Fibroblast of skin of left quadriceps (primary cell): ENCODE measurements around the gene TSPYL1.
"Not testable (repeated sequence)": the region's sequence is repeated elsewhere in the genome, so short reads cannot be mapped to it uniquely, and the experiment has no call there.

Source experiments
- DNase-seq, 2 experiments: peaks; one replicate each; pipeline ENCODE4 v3.0.0-alpha.2; 2013; ENCODE audit warnings: low read depth in 2 of 2

TSPYL1 gene

DNA sequence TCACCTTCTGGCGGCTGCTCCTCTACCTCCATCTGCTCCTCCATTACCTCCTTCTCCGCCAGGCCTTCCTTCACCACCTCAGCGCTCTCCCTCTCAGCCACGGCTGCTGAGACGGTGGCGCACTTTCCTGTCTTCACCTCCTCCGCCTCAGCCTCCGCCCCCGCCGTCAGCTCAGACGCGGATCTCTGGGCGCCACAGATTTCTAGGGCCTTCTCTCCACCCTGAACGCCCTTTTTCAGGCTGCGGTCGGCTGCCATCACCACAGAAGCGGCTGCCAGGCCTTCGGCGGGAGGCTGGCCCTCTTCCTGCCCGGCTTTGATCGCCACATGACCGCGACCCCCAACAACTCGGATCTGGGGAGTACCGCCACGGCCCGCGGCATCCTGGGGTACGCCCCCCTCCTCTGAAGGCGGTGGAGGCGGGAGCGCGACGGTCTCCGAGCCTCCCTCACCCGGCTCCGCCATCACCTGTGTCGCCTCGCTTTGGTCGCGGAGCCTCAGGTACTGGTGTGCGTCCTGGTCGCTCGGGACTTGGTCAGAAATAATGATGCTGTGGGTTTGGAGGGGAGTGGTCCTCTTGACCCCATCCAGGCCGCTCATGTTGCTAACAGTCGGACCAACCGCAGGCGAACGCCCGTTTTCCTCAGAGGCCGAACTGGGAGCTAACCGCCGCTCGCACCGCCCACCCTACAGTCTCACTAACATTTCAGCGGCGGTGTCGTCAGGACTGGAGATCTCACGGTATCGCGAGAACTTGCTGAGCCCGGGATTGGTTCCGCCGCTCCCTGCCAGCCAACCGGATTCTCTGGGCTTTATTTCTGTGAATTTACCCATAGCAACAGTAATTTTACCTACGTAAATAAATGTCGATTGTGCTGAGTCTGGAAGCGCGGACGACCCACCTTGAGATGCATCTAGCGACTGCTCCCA is at the start of gene TSPYL1:
TSPYL1 (minus strand) TSS at position 699 of the 929 bp plus-strand sequence; CDS start at position 599, 100 bp downstream.
- peak; percentile 94 to 95 for DNase-seq

GRCh38 chr6:116329156-116329555 is 49.4 kb upstream of the TSPYL1 start:
- peak; percentile 33 to 38 for DNase-seq

GRCh38 chr6:116328528-116328903 is 48.8 kb upstream of the TSPYL1 start:
- DNase-seq: peak; percentile 24 to 30

DNA sequence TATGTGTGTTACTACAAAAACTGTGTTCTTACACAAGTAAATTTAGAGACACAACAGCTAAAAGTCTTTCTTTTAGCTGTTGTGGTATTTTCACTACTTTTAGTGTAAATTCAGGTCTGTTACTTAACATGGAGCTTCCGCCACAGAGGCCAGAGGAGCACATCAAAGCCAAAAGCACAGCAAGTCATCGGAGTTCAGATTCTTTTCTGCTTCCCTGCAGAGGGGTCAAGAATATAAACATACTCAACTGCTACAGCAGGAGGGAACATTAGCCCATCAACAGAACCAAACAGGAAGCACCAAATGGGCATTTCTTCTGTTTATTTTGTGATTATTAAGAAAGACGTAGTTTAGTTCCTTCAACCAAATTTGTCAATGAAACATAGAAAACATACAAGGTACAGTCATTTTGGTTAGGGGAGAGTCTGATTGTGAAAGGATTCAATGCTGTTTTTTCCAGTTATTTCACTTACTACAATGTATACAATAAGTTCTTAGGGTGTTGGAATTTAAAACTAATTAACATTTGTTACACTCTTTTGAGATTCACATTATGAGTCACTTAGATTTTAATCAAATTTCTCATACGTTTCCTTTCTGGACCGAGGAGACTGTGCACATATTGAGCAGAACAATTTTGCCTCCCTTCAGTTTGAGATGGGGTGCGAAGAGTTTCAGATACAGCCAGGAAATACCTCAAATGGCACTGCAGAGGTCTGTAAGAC is 48.2 kb upstream of the TSPYL1 start:
- DNase-seq: no peak

GRCh38 chr6:116326996-116327395 is 47.3 kb upstream of the TSPYL1 start:
- DNase-seq: no peak

DNA sequence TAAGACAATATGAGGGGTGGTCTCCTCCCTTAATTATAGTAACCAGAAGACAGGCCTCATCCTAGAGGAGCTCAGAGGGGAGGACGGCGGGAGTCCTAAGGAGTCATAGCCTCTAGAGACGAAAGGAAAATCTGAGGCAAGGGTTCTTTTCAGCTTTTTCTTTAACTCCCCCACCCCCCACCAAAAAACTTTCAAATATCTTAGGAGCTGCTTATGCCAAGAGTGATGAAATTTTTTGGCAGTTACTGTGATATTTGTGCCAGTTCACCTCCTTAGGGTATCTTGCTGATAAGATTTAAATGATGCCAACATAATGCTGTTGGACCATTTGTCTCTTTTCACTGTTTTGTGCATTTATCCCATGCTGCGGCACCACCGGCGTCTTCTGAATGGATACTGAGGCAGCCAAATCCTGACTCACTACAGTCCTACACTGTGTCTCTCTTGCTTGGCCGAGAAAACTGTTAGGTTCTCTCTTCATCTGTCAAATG is 46.5 kb upstream of the TSPYL1 start:
- no peak for DNase-seq

GRCh38 chr6:116325634-116326132 is 46.0 kb upstream of the TSPYL1 start:
- not testable (repeated sequence) for DNase-seq

DNA sequence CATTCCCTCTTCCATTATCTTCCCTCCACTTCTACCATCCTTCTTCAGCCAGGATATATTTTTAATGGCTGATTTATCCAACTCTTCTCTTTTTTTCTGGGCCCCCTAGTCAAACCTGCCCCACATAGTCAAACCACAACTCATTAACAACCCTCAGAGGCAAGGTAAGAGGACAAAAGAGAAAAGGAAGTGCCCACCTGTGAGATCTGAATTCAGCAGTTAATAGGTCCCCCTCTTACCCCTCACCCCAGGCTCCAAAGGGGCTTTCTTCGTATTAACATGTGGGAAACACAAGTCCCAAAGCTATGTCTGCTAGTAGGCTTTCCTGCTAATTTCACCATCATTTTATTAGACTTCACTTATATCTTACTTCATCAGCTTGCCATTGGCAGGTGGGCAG is 44.1 kb upstream of the TSPYL1 start:
- no peak for DNase-seq

DNA sequence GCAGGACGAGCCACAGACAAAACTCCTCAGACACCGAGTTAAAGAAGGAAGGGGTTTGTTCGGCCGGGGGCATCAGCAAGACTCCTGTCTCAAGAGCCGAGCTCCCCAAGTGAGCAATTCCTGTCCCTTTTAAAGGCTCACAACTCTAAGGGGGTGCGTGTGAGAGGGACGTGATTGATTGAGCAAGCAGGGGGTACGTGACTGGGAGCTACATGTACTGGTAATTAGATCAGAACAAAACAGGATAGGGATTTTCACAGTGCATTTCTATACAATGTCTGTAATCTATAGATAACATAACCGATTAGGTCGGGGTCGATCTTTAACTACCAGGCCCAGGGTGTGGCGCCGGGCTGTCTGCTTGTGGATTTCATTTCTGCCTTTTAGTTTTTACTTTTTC is 42.2 kb upstream of the TSPYL1 start:
- DNase-seq: not testable (repeated sequence)

DNA sequence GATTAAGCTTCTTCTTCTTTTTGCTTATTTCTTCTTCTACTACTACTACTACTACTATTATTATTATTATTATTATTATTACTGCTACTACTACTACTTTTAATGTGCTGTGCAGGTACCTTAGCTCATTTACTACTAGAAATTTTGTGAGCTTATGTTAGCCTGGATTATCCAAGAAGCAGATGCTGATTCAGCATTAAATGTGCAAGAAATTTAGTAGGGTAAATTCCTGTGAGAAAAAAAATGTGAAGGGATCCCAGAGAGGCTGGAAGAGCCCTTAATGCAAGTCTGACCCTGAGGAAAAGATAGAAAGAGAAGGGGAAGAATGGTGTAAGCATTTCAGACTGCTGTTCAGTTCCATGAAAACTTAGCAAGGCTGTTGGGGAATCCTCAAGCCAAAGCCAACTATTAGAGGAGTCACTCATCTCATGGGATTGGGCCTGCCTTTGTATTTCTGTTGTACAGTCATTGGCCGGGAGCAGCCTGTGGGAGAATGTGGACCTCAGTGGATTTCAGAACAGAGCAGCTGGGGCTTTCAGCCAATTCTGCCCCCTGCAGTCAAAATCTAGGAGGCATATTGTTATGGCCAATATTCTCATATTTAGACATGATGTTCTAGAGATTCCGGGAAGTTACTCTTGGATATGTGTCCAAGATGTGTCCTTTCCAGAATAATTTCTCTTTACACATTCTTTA is 37.2 kb upstream of the TSPYL1 start:
- DNase-seq: no peak

DNA sequence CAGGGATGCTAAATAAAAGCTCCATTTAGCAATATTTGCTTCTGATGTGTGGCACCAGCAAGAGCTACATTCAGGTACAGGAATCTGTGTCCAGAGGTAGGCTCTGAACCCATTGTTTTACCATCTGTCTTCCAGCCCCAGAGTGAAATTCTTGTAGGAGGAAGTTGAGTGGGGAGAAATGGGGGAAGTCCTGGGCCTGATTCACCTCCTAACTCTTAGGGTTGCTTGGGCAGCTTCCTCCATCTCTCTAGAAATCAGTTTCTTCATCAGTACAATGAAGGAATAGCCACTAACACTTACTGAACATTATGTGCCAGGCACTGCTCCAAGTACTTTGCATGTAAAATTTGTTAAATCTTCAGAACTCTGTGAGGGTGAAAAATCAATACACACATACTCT is 35.1 kb upstream of the TSPYL1 start:
- DNase-seq: no peak

DNA sequence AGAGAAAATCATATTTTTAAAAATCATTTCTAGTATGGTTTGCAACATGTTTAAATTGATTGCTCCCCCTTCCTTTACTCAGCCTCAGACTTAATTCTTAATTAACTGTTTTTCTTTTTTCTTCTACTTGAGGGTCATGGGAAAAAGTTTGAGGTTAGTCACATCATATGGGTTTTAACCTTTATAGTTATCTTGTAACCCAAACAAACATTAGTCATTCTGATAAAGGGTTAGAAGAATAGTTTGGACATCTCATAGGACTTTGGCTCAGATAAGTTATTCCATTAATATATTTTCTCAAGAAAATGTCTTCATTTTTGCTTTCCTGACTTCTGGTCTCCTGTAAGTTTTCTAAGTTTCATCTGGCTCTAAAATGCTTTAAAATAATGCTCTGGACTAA is 34.5 kb upstream of the TSPYL1 start:
- no peak for DNase-seq

- DNase-seq: peak in 1 of 2 experiments; percentile 15
These were observed 33.5 kb upstream of the TSPYL1 start for GRCh38 chr6:116313101-116313776.

DNA sequence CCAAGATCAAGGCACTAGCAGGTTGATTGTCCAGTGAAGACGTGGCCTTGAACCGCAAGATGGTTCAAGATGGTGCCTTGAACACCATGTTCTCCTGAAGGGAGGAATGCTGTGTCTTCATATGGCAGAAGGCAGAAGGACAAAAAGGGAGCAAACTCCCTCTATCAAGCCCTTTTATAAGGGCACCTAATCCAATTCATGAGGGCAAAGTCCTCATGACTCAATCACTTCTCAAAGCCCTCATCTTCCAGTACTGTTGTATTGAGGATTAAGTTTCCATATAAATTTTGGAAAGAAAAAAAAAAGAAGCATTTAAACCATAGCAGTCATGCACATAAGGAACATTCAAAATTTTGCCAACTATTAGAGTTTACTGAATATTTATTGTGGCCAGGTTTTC is 29.9 kb upstream of the TSPYL1 start:
- no peak for DNase-seq

- DNase-seq: no peak
These were observed 29.3 kb upstream of the TSPYL1 start for GRCh38 chr6:116309001-116309400.

GRCh38 chr6:116307633-116308032 is 27.9 kb upstream of the TSPYL1 start:
- no peak for DNase-seq

DNA sequence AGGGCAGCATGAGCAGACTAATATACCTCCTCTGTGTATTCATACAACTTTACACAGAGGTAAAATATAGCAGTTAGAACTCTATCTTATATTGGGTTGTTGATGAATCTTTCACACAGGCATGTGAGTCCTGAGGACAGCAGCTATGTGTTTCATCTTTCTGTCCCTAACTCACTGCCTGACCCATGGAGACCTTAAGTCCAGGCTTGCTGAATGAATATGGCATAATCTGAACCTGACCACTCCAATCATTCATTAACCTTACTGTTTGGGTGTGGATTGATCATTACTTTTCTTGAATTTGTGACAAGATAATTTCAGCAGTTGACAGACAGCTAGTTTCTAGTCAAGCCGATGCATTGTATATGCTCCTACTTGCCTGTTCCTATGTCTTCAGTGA is 27.3 kb upstream of the TSPYL1 start:
- DNase-seq: no peak

DNA sequence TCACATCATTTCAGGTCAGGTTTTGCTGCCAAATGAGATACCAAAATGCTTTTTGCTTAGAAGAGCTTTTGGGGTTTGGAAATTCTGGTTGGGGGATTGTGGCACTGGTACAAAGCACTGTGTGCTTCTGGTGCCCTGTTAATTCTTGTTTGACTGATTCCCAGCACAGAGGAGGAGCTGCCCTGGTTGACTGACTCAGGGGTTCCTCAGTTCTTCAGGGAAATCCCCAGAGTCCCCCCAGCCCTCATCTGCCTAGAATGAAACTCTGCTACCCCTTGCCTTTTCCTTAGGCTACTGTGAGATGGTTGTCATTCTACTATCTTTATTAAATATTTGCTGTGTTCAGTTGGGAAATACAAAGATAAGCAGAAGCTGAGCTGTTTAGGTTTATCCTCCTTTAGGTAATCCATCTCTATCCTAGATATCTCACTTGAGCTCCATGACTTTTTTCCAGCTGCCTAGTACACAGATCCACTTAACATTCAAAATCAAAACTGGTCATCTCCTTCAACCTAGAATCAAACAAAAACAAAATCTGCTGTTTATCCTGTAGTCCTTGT is 24.9 kb upstream of the TSPYL1 start:
- no peak for DNase-seq

DNA sequence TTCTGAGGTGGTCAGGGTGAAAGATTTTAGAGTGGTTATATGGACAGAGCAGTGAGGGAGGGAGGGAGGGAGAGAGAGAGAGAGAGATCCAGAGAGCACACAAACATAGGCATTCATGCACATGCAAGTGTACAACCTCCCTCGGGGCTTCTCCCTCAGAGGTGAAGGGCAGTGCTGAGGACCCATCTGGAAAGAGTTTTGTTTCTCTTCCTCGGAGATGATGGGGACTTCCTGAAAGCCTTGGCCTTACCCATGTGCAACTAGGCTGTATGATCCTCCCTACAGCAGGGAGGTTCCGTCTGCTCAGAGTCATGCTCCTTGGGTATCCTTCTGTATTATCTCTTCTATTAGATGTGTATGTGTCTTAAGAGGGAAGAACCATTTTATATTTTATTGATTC is 21.4 kb upstream of the TSPYL1 start:
- DNase-seq: no peak

GRCh38 chr6:116300566-116300965 is 20.8 kb upstream of the TSPYL1 start:
- no peak for DNase-seq

DNA sequence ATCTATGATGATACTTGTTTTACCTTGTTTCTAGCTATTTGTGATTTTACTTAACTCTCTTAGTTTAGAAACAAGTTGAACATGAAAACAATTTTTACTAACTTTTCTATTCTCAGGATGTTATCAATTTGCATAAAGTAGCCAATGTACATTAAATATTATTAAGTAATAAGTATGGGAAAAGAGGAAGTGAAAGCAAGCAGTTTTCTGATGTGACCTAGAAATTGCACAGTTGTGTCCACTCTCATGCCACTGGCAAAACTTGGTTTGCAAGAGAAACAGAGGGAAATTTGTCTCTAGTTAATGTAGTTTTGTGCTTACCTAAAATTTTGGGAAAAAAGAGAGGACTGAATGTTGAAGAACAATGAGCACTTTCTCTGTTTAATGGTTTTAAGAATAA is 19.2 kb upstream of the TSPYL1 start:
- DNase-seq: no peak
